Right lobe of liver (tissue), 4 donors: ENCODE measurements around the gene BEST2.

Experiments used
- POLR2A ChIP-seq: fragments of 450-650 bp; IDR thresholded peaks from one replicate; pipeline ENCODE4 v1.6.1; 2017; ENCODE audit warnings: antibody characterized with exemption, mild to moderate bottlenecking
- TF ChIP-seq, protein P1 (sequence below), 4 donors: fragments of 200-600 bp in 3 of 4; fragments of 450-650 bp in 1 of 4; IDR thresholded peaks; one replicate each; pipeline versions ENCODE4 v1.5.1 to v1.8.0; 2016 to 2022; ENCODE audit warnings: antibody characterized with exemption in 4 of 4, mild to moderate bottlenecking in 2 of 4
- donor health status: DM: no; HTN: no; CAD: no.
- donor health status: DM: no; HTN: no; CAD: no.
- donor health status: DM: no; HTN: yes; CAD: no.

DNA sequence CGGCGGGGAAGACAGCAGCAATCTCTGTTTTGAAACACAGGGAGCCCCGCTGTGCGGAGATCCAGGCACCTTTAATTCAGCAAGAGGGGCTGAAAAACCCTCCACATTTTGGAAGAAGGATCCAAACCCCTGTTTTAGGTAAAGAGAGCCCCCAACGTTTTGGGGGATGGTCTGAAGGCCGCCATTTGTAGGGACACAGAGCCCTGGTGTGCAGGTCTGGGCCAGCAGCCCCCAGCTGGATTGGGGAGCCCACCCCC is 27.2 kb downstream of the BEST2 start:
- TF ChIP-seq POLR2A, result no peak
- TF ChIP-seq, protein P1, sequence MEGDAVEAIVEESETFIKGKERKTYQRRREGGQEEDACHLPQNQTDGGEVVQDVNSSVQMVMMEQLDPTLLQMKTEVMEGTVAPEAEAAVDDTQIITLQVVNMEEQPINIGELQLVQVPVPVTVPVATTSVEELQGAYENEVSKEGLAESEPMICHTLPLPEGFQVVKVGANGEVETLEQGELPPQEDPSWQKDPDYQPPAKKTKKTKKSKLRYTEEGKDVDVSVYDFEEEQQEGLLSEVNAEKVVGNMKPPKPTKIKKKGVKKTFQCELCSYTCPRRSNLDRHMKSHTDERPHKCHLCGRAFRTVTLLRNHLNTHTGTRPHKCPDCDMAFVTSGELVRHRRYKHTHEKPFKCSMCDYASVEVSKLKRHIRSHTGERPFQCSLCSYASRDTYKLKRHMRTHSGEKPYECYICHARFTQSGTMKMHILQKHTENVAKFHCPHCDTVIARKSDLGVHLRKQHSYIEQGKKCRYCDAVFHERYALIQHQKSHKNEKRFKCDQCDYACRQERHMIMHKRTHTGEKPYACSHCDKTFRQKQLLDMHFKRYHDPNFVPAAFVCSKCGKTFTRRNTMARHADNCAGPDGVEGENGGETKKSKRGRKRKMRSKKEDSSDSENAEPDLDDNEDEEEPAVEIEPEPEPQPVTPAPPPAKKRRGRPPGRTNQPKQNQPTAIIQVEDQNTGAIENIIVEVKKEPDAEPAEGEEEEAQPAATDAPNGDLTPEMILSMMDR (IDR thresholded peaks at IDR 0.05), result no peak
